MG63 (cell line): ENCODE results near the gene LRMDA. TPM values are rescaled to one million over a fixed set of nuclear protein-coding genes. Genes with fewer than 3 reads are reported as not detected.
A peak's percentile ranks its signal among the peaks of the same experiment; 100 is the strongest.

Source experiments
- DNase-seq: peaks from one replicate; pipeline ENCODE4 v3.0.0-alpha.2; 2020
- H3K27me3 ChIP-seq: fragments of 250-450 bp; sonication (Bioruptor Pico); 2 replicates; pipeline ENCODE4 v1.5.1; 2020; ENCODE audit warnings: mild to moderate bottlenecking, moderate library complexity
- H3K36me3 ChIP-seq: fragments of 250-450 bp; sonication (Bioruptor Pico); 2 replicates; pipeline ENCODE4 v1.5.1; 2020; ENCODE audit warnings: mild to moderate bottlenecking, moderate library complexity
- H3K4me3 ChIP-seq: fragments of 250-450 bp; sonication (Bioruptor Pico); 2 replicates; pipeline ENCODE4 v1.5.1; 2020; ENCODE audit warnings: mild to moderate bottlenecking, moderate library complexity
- H3K9me3 ChIP-seq: fragments of 250-450 bp; sonication (Bioruptor Pico); 2 replicates; pipeline ENCODE4 v1.5.1; 2020; ENCODE audit warnings: mild to moderate bottlenecking, moderate library complexity
- total RNA-seq: library from RNA; depleted of rRNA; stranded (reverse); fragments of >200 nt; shearing (Covaris generic); gene quantifications from 2 replicates; pipeline ENCODE4 v1.2.3, GENCODE V29; 2014; ENCODE audit warnings: low replicate concordance

The LRMDA gene
- total RNA-seq, 1 experiment from 2014 or later: 1.3 TPM

DNA sequence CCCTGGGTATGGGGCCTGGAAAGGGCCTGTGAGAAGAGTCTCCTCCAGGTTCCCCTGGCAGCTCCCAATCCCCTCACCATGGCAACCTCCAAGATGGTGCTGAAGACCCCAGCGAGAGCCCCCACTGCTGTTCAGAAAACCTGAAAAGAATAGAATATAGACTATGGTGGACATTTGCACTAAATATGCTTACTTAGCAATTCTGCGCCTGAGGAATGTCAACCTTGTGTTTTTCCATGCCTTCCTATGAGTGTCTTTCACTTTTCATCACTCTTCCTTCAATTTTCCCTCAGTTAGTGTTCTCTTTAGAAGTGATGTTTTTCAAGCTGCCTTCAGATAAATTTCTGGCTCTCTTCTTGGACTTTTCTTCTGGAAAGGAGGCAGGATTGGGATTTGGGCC is 589.2 kb downstream of the LRMDA start:
- H3K27me3 ChIP-seq: no peaks in the 10 kb centered on the region
- no peaks in the 10 kb centered on the region for H3K36me3 ChIP-seq
- H3K9me3 ChIP-seq: no peaks in the 10 kb centered on the region
- no peak overlapping the region for H3K4me3 ChIP-seq
- no peak for DNase-seq

DNA sequence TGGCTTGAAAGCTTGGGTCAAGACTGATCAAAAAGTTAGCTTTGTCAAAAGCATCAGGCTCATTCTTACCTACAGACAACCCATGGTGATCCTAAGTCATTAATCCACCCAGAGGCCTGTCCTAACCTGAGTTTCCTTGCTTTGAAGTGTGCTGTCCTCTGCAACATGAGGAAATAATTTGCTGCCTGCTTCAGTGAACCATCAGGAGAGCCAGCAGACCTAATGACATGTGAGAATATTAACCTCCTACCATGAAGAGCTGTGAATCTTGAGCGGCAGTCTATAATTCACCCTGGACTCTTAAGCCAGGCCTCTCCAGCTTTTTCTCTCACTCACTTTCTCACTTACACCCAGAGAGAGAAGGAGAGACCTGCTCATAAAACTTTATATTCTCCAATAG is 590.0 kb downstream of the LRMDA start:
- H3K36me3 ChIP-seq: no peaks in the 10 kb centered on the region
- no peaks in the 10 kb centered on the region for H3K9me3 ChIP-seq
- H3K4me3 ChIP-seq: no peak overlapping the region
- H3K27me3 ChIP-seq: no peaks in the 10 kb centered on the region
- no peak for DNase-seq

DNA sequence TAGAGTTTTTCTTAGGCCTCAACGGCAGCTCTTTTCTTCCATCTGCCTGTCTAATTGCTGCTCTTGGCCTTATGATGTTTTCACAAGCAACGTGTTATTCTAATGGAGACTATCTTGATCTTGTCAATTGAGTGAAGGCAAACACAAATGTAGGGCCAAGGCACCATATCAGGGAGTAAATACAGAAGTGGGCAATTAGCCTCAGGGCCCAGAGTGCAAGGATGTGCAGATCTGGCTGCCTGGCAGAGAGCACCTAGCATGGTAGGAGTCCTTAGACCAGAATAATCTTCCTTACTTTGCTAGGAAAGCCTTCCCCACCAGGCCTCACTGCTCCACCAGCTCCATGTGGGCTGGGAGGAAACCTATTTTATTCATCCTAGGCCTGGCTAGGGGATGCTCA is 590.9 kb downstream of the LRMDA start:
- Histone ChIP-seq H3K9me3 (no peaks in the 10 kb centered on the region), H3K36me3 (no peaks in the 10 kb centered on the region), H3K4me3 (no peak overlapping the region), H3K27me3 (no peaks in the 10 kb centered on the region)
- no peak for DNase-seq

DNA sequence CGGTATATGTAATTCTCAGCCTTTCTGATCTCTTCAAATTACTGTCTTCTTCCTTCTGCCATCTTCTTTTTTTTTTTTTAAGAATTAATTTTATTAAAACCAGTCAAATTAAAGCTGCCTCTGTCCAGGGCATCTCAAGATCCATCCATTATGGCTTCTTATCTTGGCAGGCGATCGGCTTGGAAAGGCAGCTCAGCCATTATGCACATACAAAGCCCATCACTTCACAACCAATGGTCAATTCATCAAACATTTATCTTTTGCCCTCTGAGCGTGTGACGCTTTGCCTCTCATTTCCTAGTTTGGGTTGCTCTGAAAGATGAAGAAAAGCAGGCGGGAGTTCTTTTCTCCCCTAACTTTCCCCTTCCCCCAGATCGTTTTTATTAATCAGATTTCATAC is 591.6 kb downstream of the LRMDA start:
- Histone ChIP-seq H3K27me3 (no peaks in the 10 kb centered on the region), H3K36me3 (no peaks in the 10 kb centered on the region)
- no peak for DNase-seq

DNA sequence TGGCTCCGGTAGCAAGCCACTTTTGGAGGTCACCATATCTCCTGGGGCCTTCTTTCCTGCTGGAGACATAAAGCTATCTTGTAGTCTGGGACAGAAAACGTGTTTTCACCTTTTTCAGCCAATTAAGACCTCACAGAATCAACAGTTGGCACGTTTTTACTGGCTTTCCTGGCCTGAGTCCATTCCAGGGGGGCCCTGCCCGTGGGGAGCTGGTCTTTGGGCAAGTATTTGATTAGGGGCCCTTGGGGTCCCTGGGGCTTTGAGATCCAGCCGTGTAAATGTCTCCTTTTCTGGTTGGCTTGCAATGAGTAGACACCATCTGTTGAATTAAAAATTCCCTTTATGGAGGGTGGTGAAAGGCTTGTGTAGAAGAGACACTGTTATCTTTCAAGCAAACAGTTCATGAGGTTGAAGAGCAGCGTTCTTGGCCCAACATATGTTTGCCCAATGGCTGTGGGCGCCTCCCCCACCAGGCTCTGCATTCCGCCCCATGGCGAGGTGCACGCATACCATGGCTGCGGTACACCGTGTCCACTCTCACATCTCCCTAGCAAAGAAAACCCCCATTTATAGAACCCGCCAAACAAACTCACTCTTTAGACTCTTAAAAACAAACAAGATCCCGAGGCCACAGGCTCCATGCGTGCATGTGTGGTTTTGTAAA is 593.2 kb downstream of the LRMDA start:
- DNase-seq: no peak
- no peaks in the 10 kb centered on the region for H3K9me3 ChIP-seq
- H3K36me3 ChIP-seq: no peaks in the 10 kb centered on the region
- no peak overlapping the region for H3K4me3 ChIP-seq
- no peaks in the 10 kb centered on the region for H3K27me3 ChIP-seq

More for the DNA sequence above, 591.6 kb downstream of the LRMDA start:
- Histone ChIP-seq H3K9me3 (no peaks in the 10 kb centered on the region), H3K4me3 (no peak overlapping the region)

DNA sequence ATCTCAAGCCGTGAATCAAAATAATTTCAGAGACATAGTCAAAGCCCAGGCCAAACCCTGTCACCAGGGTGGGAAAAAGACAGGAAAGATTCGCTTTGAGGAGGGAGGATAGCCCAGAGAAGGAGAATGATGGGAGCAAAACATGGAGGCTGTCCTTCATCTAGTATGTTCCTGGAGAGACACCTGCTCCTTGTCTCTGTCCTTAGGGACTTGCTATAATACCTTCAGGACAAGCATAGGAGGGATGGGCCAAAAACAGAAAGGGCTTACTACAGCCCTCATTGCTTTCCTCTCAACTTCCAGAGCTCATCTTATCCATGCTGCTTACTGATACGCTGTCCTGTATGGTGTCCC is 593.7 kb downstream of the LRMDA start:
- Histone ChIP-seq H3K9me3 (no peaks in the 10 kb centered on the region), H3K27me3 (no peaks in the 10 kb centered on the region)
- DNase-seq: no peak

DNA sequence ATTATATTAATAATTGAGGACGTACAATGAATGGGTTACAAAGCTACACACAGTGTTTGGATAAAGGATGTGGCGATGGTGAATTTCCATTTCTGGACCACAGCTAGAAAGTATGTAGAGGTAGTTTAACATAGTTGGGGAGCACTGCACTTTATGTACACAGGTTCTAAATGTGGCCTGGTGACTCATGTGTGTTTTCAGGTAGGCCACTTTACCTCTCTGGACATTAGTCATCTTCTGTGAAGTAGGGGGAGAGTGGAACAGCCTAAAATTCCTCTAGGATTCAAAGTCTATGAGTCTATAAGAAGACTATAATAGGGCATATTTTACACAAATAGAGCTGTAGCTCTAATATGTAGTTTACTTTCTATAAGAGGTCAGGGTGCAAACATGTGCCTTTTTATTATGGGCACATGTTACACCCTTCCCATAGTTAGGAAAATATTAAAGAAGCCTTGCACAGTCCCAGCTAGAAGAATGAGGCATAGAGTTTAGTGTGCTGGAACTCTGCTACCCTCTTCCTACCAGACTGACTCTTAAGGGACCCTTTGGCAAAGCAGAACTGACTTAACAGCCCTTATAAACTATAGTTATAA is 594.9 kb downstream of the LRMDA start:
- no peaks in the 10 kb centered on the region for H3K27me3 ChIP-seq
- H3K4me3 ChIP-seq: no peak overlapping the region
- no peaks in the 10 kb centered on the region for H3K9me3 ChIP-seq
- H3K36me3 ChIP-seq: no peaks in the 10 kb centered on the region
- no peak for DNase-seq

More for the DNA sequence above, 593.7 kb downstream of the LRMDA start:
- H3K36me3 ChIP-seq: no peaks in the 10 kb centered on the region
- H3K4me3 ChIP-seq: no peak overlapping the region

DNA sequence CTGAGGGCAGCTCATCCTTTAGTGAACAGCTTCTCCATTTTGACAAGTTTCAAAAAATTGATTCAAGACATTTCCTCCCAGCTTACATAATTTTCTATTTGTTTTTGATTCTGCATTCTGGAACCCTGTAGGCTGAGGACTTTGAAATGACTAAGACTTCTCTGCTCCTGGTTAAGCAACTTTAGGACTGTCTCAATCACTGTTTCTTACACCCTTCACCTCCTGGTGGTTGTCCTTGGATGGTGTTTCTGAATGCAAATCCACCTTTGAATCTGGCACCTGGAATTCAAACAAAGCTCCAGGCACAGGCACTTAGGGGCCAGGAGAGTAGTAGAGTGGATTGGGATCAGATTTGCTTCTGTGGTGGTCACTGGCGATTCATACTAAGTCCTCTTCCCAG is 595.5 kb downstream of the LRMDA start:
- H3K36me3 ChIP-seq: no peaks in the 10 kb centered on the region
- H3K9me3 ChIP-seq: no peaks in the 10 kb centered on the region
- no peaks in the 10 kb centered on the region for H3K27me3 ChIP-seq
- H3K4me3 ChIP-seq: no peak overlapping the region
- no peak for DNase-seq

DNA sequence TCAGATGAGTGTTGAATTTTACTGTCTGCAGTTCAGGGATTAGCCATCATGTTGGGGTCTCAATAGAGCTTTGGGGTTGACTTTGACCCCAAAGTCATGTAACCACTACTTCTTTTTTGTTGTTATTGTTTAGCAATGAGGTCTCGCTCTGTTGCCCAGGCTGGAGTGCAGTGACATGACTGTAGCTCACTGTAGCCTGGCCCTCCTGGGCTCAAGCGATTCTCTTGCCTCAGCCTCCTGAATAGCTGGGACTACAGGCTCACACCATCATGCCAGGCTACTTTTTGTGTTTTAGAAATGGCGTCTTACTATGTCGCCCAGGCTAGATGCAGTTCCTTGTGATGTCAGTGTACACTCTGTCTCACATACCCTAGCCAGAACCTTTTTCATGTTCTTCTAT is 598.4 kb downstream of the LRMDA start:
- no peaks in the 10 kb centered on the region for H3K27me3 ChIP-seq
- H3K9me3 ChIP-seq: no peaks in the 10 kb centered on the region
- DNase-seq: no peak
- H3K4me3 ChIP-seq: no peak overlapping the region
- no peaks in the 10 kb centered on the region for H3K36me3 ChIP-seq

DNA sequence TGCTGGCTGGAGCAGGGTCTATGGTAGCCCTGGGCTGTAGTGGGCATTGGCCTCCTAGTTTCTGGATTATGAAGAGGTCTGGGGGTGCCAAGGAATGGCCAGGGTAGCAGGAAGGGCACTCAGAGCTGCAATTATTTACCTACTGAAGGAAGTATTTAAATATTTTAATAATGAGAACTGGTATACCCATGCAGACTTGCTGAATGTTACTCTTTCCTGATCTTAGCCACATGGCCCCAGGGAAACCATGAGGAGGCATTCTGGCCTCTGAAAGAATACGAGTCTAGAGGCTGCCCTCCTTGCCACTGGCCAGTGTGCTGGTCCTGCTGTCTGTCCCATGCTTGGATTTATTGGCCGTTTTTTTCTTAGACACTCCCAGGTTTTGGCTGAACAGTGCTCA is 599.7 kb downstream of the LRMDA start:
- no peak for DNase-seq
- Histone ChIP-seq H3K4me3 (no peak overlapping the region), H3K9me3 (no peaks in the 10 kb centered on the region), H3K27me3 (no peaks in the 10 kb centered on the region), H3K36me3 (no peaks in the 10 kb centered on the region)

DNA sequence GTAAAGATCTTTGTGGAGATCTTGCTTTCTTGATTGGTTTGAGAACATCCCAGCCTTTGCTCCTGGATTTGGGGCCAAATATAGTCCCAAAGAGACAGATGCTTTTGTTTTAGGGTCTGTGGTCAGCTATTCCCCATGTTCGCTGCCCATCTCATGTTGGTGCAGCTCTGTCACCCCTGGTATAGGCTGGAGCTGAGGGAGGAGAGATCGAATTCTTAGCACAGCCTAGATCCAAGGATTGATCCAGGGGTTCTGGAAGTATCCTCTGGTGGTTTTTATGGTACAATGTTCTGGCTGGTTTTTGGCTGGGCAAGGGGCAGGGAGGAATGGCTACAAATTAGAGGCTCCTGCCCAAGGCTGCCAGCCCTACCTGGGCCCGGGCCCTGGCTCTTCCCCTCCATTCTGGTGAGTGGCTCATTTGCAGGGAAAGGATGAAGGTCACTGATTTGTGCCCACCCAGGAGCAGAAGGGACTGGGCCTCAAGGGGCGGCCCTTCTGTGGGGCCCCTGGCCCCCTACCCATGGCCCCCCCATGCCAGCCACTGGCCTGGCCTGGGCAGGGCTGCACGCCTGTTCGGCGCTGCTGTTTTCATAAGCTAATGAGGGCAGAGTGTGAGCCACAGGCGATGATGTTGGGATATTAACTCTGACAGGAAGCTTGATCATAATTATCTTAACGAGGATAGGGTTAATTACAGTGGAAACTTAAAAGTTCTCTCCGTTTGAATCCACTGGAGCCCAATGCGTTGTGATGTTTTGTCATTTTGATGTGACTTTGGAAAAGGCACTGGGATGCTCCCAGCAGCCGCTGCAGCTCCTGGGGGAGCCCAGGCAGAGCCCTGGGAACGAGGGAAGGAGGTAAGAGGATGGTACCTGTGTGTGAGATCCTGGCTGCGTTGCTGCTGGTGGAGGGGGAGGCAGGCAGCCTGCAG is 600.6 kb downstream of the LRMDA start:
- Histone ChIP-seq H3K4me3 (no peak overlapping the region), H3K27me3 (no peaks in the 10 kb centered on the region), H3K36me3 (no peaks in the 10 kb centered on the region), H3K9me3 (no peaks in the 10 kb centered on the region)
- DNase-seq: no peak

DNA sequence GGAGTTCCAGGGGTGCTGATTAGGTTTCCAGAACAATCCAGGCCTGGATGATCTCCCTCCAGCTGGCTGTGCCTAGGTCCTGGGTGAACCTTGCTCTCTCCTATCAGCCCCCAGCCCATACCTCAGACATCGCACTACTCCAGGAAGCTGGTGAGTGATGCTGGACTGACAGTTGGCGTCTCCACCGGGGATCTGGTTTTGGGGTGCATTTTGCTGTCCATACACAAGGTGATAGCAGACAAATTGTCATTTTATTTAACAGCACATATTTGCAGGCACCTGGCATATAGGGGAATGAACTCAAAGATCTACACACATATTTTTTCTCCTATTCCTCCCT is 601.2 kb downstream of the LRMDA start:
- Histone ChIP-seq H3K27me3 (no peaks in the 10 kb centered on the region), H3K9me3 (no peaks in the 10 kb centered on the region), H3K36me3 (no peaks in the 10 kb centered on the region), H3K4me3 (no peak overlapping the region)
- no peak for DNase-seq

DNA sequence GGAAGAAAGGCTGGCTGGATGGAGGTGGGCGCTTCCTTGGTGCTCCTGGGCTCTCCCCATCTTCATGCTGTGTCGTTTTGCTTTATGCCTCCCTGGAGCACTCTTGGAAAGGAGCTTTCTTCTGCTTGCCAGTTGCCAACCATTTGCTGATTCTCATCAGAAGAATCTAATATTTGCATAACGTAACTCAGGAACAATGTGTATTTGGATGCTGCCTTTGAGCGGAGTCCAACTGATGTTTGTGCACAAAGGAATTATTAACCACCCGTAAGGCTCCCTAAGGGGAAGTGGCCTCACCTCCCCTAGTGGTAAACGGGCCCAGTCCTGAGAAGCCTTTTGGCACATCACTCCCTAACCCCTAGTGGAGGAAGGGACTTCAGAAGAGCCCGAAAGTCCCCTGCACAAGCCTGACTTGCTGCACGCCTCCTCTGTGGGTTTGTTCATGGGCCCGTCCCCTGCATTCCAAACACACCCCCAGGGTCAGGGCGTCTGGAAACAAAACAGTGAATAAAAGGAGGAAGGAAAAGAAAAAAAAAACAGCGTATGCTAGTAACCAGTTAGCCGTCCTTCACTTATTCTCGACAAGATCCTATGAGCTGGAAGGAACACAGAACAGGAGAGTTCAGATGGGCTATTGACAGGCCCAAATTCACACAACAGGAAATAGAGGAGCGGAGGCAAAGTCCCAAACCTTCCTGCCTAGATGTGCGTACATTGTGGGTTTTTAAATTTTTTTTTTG is 602.2 kb downstream of the LRMDA start:
- peak; percentile 80 for DNase-seq
- H3K36me3 ChIP-seq: no peaks in the 10 kb centered on the region
- no peaks in the 10 kb centered on the region for H3K27me3 ChIP-seq
- H3K4me3 ChIP-seq: no peak overlapping the region
- H3K9me3 ChIP-seq: no peaks in the 10 kb centered on the region

DNA sequence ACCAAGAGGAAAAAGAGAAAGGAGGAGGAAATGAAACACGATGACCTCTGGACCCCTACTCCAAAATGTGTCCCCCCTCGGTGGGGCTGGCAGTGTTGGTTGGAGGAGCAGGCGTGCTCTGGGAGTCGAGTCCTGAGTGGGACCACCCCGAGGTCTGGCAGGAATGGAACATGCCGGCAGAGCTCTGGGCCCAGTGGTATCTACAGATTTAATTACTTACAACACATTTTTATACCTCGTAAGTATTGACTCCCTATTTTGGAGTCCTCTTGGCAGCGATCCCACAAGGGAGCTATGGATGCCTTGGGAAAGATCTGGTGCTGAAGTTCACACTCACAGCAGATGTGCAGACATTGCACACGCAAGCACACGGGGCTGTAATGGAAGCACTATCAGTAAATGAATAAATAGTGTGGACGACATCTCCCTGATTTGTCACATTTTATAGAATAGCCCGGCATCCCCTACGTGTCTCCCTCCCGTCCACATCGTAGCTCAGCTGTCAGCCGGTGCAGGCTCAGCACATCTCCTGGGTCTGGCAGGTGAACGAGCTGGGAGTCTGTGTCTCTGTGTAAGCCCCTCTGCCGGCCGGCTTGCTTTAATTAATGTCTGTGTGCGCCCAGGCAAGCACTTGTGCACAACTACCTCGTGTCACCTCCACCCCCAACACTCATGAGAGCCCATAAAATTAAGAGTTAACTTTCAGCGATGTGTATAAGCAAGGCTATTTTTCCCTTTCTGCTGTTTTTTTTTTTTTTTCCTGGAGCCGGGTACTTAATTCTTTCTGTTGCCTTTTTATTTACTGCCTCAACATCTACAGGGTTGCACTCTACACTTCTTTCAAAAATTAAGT is 603.2 kb downstream of the LRMDA start:
- H3K27me3 ChIP-seq: no peaks in the 10 kb centered on the region
- no peaks in the 10 kb centered on the region for H3K36me3 ChIP-seq
- no peak overlapping the region for H3K4me3 ChIP-seq
- DNase-seq: no peak
- H3K9me3 ChIP-seq: no peaks in the 10 kb centered on the region

DNA sequence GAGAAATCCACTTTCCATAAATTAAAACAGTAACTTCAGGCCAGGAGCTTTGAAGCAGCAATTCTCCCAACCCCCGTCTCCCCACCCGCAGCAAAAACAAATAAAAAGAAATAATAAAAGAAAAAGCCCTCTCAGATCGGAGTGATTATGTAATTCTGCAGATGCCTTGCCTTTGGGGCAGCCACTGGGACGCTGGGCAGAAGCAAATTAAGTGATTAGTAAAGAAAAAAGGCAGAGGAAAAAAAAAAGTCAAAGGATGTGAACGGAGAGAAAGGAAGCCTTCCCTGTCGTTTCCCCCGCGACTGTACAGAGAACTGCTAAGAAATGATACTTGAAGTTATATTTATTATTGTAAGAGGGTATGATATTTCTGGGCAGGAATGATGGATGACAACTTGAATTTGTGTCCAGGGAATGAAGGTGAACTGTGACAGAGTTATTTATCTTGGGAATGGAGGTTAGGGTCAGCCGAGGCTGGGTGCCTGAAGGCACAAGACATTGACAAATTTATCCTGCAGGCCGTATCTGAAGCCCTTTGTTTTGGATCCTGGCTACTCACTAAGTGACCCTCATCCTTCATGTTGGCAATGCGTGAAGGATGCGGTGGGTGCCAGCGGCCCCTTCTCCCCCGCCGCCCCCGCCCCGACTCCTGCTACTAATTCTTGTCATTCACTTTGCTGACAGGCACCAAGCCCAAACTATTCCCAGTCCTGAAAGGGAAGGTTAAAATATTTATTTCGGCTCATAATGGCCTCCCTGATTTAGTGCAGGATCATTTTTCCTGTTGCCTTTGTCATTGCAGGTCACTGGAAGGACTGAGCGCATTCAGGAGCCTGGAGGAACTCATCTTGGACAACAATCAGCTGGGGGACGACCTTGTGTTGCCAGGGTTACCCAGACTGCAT is 604.0 kb downstream of the LRMDA start:
- H3K27me3 ChIP-seq: no peaks in the 10 kb centered on the region
- DNase-seq: no peak
- no peak overlapping the region for H3K4me3 ChIP-seq
- no peaks in the 10 kb centered on the region for H3K36me3 ChIP-seq
- H3K9me3 ChIP-seq: no peaks in the 10 kb centered on the region
